HepG2 (cell line): ENCODE measurements around the gene NCOA5. TPM values are rescaled to one million over a fixed set of nuclear protein-coding genes. Genes with fewer than 3 reads are reported as not detected.

ENCODE experiments used
- CC2D1A ChIP-seq: sonication (generic); formaldehyde crosslinking; IDR thresholded peaks from 2 replicates; pipeline ENCODE4 v1.8.1; 2023; ENCODE audit warnings: mild to moderate bottlenecking, missing genetic modification reagents
- CREBL2 ChIP-seq: sonication (generic); formaldehyde crosslinking; IDR thresholded peaks from 2 replicates; pipeline ENCODE4 v1.8.1; 2023; ENCODE audit warnings: missing genetic modification reagents, mild to moderate bottlenecking, borderline replicate concordance
- ELF3 ChIP-seq: IDR thresholded peaks from 2 replicates; pipeline ENCODE4 v1.6.1; 2016; ENCODE audit warnings: missing genetic modification reagents, missing compliant biosample characterization
- ETS1 ChIP-seq: sonication (generic); formaldehyde crosslinking; IDR thresholded peaks from 2 replicates; pipeline ENCODE4 v1.4.0; 2020; ENCODE audit warnings: missing genetic modification reagents
- HES4 ChIP-seq: sonication (generic); formaldehyde crosslinking; IDR thresholded peaks from 2 replicates; pipeline ENCODE4 v1.9.0; 2021; ENCODE audit warnings: mild to moderate bottlenecking, missing genetic modification reagents, borderline replicate concordance
- HOXA7 ChIP-seq: sonication (generic); formaldehyde crosslinking; IDR thresholded peaks from 2 replicates; pipeline ENCODE4 v1.8.1; 2022; ENCODE audit warnings: mild to moderate bottlenecking, missing genetic modification reagents, moderate library complexity
- MED13 ChIP-seq: sonication (generic); formaldehyde crosslinking; IDR thresholded peaks from 2 replicates; pipeline ENCODE4 v1.5.0; 2020; ENCODE audit warnings: missing genetic modification reagents
- MYNN ChIP-seq: sonication (generic); formaldehyde crosslinking; IDR thresholded peaks from 2 replicates; pipeline ENCODE4 v1.4.0; 2020; ENCODE audit warnings: mild to moderate bottlenecking, low read depth, missing genetic modification reagents
- PRMT3 ChIP-seq: sonication (generic); formaldehyde crosslinking; IDR thresholded peaks from 2 replicates; pipeline ENCODE4 v1.8.1; 2022; ENCODE audit warnings: low read depth, mild to moderate bottlenecking, moderate library complexity, missing genetic modification reagents, borderline replicate concordance
- SAP130 ChIP-seq: IDR thresholded peaks from 2 replicates; pipeline ENCODE4 v1.6.1; 2016; ENCODE audit warnings: low read depth
- XRCC5 ChIP-seq: fragments of 200-400 bp; formaldehyde crosslinking; optimal IDR thresholded peaks from 2 replicates; pipeline ENCODE3; 2017; ENCODE audit warnings: mild to moderate bottlenecking, low read length
- YEATS4 ChIP-seq: sonication (generic); formaldehyde crosslinking; IDR thresholded peaks from 2 replicates; pipeline ENCODE4 v1.4.0; 2020; ENCODE audit warnings: missing genetic modification reagents, borderline replicate concordance
- ZBTB25 ChIP-seq: IDR thresholded peaks from 2 replicates; pipeline ENCODE4 v1.6.1; 2018; ENCODE audit warnings: missing genetic modification reagents
- ZBTB3 ChIP-seq: sonication (generic); formaldehyde crosslinking; IDR thresholded peaks from 2 replicates; pipeline ENCODE4 v1.4.0; 2020; ENCODE audit warnings: low read depth, mild to moderate bottlenecking, moderate library complexity, missing genetic modification reagents, borderline replicate concordance
- ZBTB46 ChIP-seq: sonication (generic); formaldehyde crosslinking; IDR thresholded peaks from 2 replicates; pipeline ENCODE4 v1.4.0; 2020; ENCODE audit warnings: mild to moderate bottlenecking, missing genetic modification reagents, borderline replicate concordance
- ZKSCAN5 ChIP-seq: sonication (generic); formaldehyde crosslinking; IDR thresholded peaks from 2 replicates; pipeline ENCODE4 v1.5.1; 2020; ENCODE audit warnings: mild to moderate bottlenecking, missing genetic modification reagents
- ZNF101 ChIP-seq: sonication (generic); formaldehyde crosslinking; IDR thresholded peaks from 2 replicates; pipeline ENCODE4 v1.4.0; 2020; ENCODE audit warnings: mild to moderate bottlenecking, low read depth, missing genetic modification reagents, borderline replicate concordance
- ZNF263 ChIP-seq: sonication (generic); formaldehyde crosslinking; IDR thresholded peaks from 2 replicates; pipeline ENCODE4 v1.4.0; 2020; ENCODE audit warnings: missing genetic modification reagents
- ZNF280B ChIP-seq: sonication (generic); formaldehyde crosslinking; IDR thresholded peaks from 2 replicates; pipeline ENCODE4 v1.5.0; 2020; ENCODE audit warnings: missing genetic modification reagents, mild to moderate bottlenecking, borderline replicate concordance
- ZNF30 ChIP-seq: sonication (generic); formaldehyde crosslinking; IDR thresholded peaks from 2 replicates; pipeline ENCODE4 v1.5.0; 2020; ENCODE audit warnings: mild to moderate bottlenecking, missing genetic modification reagents
- ZNF432 ChIP-seq: sonication (generic); formaldehyde crosslinking; IDR thresholded peaks from 2 replicates; pipeline ENCODE4 v1.5.0; 2020; ENCODE audit warnings: missing genetic modification reagents, mild to moderate bottlenecking, borderline replicate concordance
- ZNF567 ChIP-seq: sonication (generic); formaldehyde crosslinking; IDR thresholded peaks from 2 replicates; pipeline ENCODE4 v1.8.1; 2023; ENCODE audit warnings: mild to moderate bottlenecking, missing genetic modification reagents, borderline replicate concordance
- ZNF644 ChIP-seq: IDR thresholded peaks from 2 replicates; pipeline ENCODE4 v1.6.1; 2016; ENCODE audit warnings: low read depth
- ZNF674 ChIP-seq: sonication (generic); formaldehyde crosslinking; IDR thresholded peaks from 2 replicates; pipeline ENCODE4 v1.5.0; 2020; ENCODE audit warnings: low read depth, mild to moderate bottlenecking, missing genetic modification reagents
- ZSCAN9 ChIP-seq: IDR thresholded peaks from 2 replicates; pipeline ENCODE4 v1.6.1; 2016; ENCODE audit warnings: borderline replicate concordance
- polyA plus RNA-seq, 8 experiments: library from polyadenylated mRNA; depleted of rRNA in 3 of 8; stranded (reverse) in 7 of 8; unstranded in 1 of 8; fragments of >200 nt; fragmentation: Illumina TruSeq in 4 of 8; extraction: Trizol in 4 of 8; gene quantifications; 2 replicates each; pipeline versions ENCODE4 v1.2.1 to v1.2.3, GENCODE V29; 2011 to 2016; ENCODE audit warnings: low read depth in 4 of 8, missing spikeins in 1 of 8, mixed read lengths in 1 of 8; ENCODE audit not compliant: insufficient read depth in 1 of 8
- total RNA-seq, 5 experiments: library from RNA; depleted of rRNA; stranded (reverse); fragments of >200 nt; fragmentation: Illumina TruSeq; extraction: Trizol; gene quantifications; 2 replicates each; pipeline ENCODE4 v1.2.3, GENCODE V29; 2016; ENCODE audit warnings: low read depth in 1 of 5

NCOA5 gene
- total and polyA plus RNA-seq, 2 of the 13 experiments (the other 11 are each of a cell fraction or from before 2014, with no cell fraction given) = 16.5 to 28.4 TPM

- TF ChIP-seq SAP130 (peak; percentile 78), MYNN (CRISPR knock-in tag) (peak; percentile 97; the same call in 1 of the 2 replicates), ZBTB46 (CRISPR knock-in tag) (no peak), ZSCAN9 (peak; percentile 99), ZBTB3 (CRISPR knock-in tag) (no peak), ZNF567 (0 out of 2 replicates have a peak, but pooled peaks have one; percentile 72), CREBL2 (CRISPR knock-in tag) (0 out of 2 replicates have a peak, but pooled peaks have one; percentile 72), CC2D1A (no peak), ZBTB25 (CRISPR knock-in tag) (peak; percentile 95), ZNF101 (CRISPR knock-in tag) (no peak), ZNF30 (CRISPR knock-in tag) (no peak), ZNF644 (CRISPR knock-in tag) (peak; percentile 88), HOXA7 (CRISPR knock-in tag) (no peak), ZNF432 (CRISPR knock-in tag) (no peak), ZKSCAN5 (no peak), XRCC5 (peak; percentile 86), YEATS4 (CRISPR knock-in tag) (no peak), ETS1 (CRISPR knock-in tag) (peak; percentile 95; the same call in 1 of the 2 replicates), ZNF280B (CRISPR knock-in tag) (no peak; the same call in 1 of the 2 replicates), MED13 (CRISPR knock-in tag) (peak; percentile 84; the same call in 1 of the 2 replicates), ZNF674 (no peak), HES4 (peak; percentile 92), ELF3 (CRISPR knock-in tag) (peak; percentile 90), PRMT3 (CRISPR knock-in tag) (no peak), ZNF263 (CRISPR knock-in tag) (peak; percentile 79)
Observed at GRCh38 chr20:46040902-46041535, 48.7 kb downstream of the NCOA5 start (continued).
